Measurements from ENCODE around the gene PLCL2. TPM values are rescaled to one million over a fixed set of nuclear protein-coding genes. Genes with fewer than 3 reads are reported as not detected.

PLCL2 gene
- total and polyA plus RNA-seq, 10 donors, result 6.9 to 60.4 (median 41.8) TPM

- no peaks in the 10 kb centered on the region for H3K27me3 ChIP-seq (replicated peaks in 1 of 7)
- no peak for DNase-seq
- intact Hi-C loops (cut with DNase I; ENCODE audit: low total_unique reads), result no loop called here
- 49 to 71% (median 56%) methylated on average over 8 of the region's 8 CpGs for WGBS, 5 donors
- no peaks in the 10 kb centered on the region for H3K36me3 ChIP-seq
- TF ChIP-seq CTCF (IDR thresholded peaks at IDR 0.05 in 8 of 11, conservative IDR thresholded peaks at IDR 0.05 in 3 of 11) (no peak), POLR2AphosphoS5 (IDR thresholded peaks at IDR 0.05) (no peak), POLR2A (IDR thresholded peaks at IDR 0.05) (no peak)
- no peak overlapping the region for H3K4me3 ChIP-seq
- H3K9me3 ChIP-seq, result peaks cover 0 to 21% (median 2%) of the 10 kb centered on the region in 8 donors
- no peak overlapping the region for H3K27ac ChIP-seq
- peaks cover 0 to 8% (median 0%) of the 10 kb centered on the region in 6 donors for H3K4me1 ChIP-seq
These were observed 226.1 kb downstream of the PLCL2 start for GRCh38 chr3:17110660-17111396.

GRCh38 chr3:17111586-17111985, 226.8 kb downstream of the PLCL2 start:
- intact Hi-C loops (cut with DNase I; ENCODE audit: low total_unique reads), result no loop called here
- Histone ChIP-seq H3K9me3 (peaks cover 0 to 20% (median 2%) of the 10 kb centered on the region in 8 donors), H3K4me1 (peaks cover 0 to 8% (median 0%) of the 10 kb centered on the region in 6 donors), H3K36me3 (no peaks in the 10 kb centered on the region), H3K4me3 (no peak overlapping the region), H3K27me3 (replicated peaks in 1 of 7) (no peaks in the 10 kb centered on the region), H3K27ac (no peak overlapping the region)
- no peak for TF ChIP-seq POLR2A (IDR thresholded peaks at IDR 0.05)
- WGBS, 5 donors, result 87 to 95% (median 94%) methylated on average over 3 of the region's 3 CpGs
- no peak for DNase-seq

- no peak overlapping the region for H3K4me3 ChIP-seq
- TF ChIP-seq CTCF (IDR thresholded peaks at IDR 0.05 in 8 of 11, conservative IDR thresholded peaks at IDR 0.05 in 3 of 11) (no peak), POLR2AphosphoS5 (IDR thresholded peaks at IDR 0.05) (no peak), POLR2A (IDR thresholded peaks at IDR 0.05) (no peak)
- H3K27me3 ChIP-seq (replicated peaks in 1 of 7), result no peaks in the 10 kb centered on the region
- no peak overlapping the region for H3K27ac ChIP-seq
- peaks cover 0 to 8% (median 0%) of the 10 kb centered on the region in 6 donors for H3K4me1 ChIP-seq
- DNase-seq, result no peak
- H3K9me3 ChIP-seq, result peaks cover 0 to 17% (median 2%) of the 10 kb centered on the region in 8 donors
- no peaks in the 10 kb centered on the region for H3K36me3 ChIP-seq
- intact Hi-C loops (cut with DNase I; ENCODE audit: low total_unique reads), result no loop called here
- WGBS, 5 donors, result 85 to 100% (median 96%) methylated on average over 3 of the region's 3 CpGs
These were observed 230.4 kb downstream of the PLCL2 start for GRCh38 chr3:17115186-17115585.

GRCh38 chr3:17116007-17116600, 231.3 kb downstream of the PLCL2 start:
- H3K27ac ChIP-seq, result no peak overlapping the region
- WGBS, 5 donors, result 88 to 95% (median 89%) methylated on average over 8 of the region's 8 CpGs
- intact Hi-C loops (cut with DNase I; ENCODE audit: low total_unique reads), result no loop called here
- no peak overlapping the region for H3K4me3 ChIP-seq
- no peaks in the 10 kb centered on the region for H3K36me3 ChIP-seq
- no peak for DNase-seq
- H3K27me3 ChIP-seq (replicated peaks in 1 of 7), result no peaks in the 10 kb centered on the region
- TF ChIP-seq POLR2AphosphoS5 (IDR thresholded peaks at IDR 0.05) (no peak), CTCF (IDR thresholded peaks at IDR 0.05 in 8 of 11, conservative IDR thresholded peaks at IDR 0.05 in 3 of 11) (no peak), POLR2A (IDR thresholded peaks at IDR 0.05) (no peak)
- peaks cover 0 to 17% (median 2%) of the 10 kb centered on the region in 8 donors for H3K9me3 ChIP-seq
- peaks cover 0 to under 1% (median 0%) of the 10 kb centered on the region in 6 donors for H3K4me1 ChIP-seq

Data from spleen (tissue), 11 donors.